HG02571 (cell line): ENCODE results near the gene HOXD11.

Experiments
- ATAC-seq: cut with Tn5 transposase; IDR thresholded peaks from one replicate; pipeline ENCODE4 v1.9.1; 2021; ENCODE audit warnings: mild to moderate bottlenecking, moderate library complexity; ENCODE audit not compliant: unreplicated experiment

Gene HOXD11

DNA sequence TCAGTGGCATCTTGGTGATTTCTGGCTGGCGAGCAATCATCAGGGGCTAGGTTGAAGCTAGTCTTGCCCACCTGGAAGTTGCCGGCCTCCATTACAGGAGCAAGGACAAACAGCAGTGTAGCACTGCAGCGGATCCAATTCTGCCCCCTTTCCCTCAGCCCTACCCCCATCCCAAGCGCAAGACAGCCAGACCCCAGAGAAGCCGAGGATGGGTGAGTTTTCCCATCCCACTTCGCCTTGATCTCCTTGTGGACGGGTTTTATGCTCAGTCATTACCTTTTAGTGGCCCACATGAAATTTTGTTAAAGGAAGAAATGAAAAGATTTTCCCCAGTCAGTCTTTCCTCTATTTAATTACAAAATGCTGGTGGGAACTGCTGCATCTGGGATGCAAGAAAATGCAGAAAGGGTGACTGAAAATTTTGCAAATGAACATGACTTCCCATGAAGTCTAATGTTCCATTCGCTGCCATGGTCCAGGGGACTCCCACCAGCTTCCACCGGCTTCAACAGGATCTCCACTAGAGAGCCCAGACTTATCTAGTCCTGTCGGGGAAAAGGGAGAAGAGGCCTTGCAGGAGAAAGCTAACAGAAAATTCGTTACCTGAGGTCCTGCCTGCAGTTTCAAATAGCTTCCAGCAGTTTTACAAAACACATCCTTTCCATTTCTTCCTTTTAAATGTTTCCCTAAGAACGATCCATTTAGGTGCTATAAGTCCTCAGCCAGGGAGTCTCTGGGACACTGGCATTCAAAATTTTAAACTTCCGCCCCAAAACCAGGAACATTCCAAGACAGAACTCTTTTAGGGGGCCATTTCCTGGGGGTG lies 13.5 kb downstream of the HOXD11 start:
- ATAC-seq, result no peak

DNA sequence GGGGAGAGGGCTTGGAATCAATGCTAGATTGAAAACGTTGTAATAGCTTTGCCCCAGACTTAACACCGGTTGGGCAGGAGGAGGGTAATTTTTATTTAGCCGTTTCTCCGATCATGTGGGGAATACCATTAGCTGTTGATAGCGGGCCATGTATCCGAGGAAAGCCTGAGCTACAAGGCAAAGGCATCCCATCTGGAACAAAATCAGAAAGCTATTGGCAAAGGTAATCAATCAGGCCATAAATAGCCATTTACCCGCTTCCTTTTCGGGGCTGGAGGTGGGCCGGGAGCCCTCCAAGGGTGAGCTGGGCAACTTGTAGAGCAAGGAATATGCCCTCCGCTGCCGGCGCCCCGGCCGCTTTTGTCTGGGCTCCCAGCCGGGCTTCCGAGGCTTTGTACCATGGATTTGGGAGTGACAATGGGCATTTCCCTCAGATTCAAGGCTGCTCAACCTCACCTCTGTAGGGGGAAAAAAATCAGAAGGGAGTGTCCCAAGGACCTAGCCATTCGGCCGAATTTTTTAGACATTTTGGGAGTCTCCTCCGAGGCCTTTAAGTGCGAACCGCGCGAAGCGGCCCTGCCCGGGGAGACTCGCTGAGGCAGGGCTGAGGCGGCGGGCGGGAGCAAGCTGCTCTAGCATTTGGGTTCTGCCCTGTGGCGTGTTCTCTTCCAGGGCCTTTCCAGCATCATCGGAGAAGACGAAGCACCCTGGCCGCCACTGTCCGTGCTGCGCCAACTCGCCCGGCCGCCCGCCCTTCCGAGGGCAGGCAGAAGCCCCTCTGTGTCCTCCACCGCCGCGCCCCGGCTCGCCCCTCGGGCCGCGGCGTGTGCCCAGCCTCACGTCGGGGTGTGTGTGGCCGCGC lies 14.3 kb downstream of the HOXD11 start:
- ATAC-seq, result no peak

DNA sequence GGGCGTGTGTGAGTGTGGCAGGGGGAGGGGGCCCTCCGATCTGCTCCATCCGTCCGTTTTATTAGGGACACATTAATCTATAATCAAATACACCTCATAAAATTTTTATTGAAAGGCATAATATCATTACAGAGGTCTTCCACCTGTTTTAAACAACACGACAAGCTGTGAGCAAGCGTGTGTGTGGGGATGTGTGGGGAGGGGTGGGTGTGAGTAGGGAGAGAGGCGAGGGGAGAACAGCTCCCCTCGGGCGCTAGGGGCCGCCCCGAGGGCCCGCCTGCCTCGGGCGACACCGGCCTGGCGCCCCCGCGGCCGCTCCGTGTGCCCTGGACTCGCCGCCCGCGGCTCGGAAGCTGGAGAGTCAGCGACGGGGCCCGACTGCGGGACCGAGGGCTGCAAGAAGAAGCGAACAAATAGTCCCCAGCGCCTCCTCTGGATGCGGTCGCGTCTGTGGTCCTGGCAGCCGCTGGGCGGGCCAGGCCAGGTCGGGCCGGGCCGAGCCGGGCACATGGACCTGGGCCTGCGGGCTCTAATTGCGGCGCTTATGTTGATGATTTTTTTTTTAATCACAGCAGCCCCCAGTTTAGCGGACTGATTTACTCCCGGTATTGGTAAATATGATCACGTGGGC lies 15.1 kb downstream of the HOXD11 start:
- ATAC-seq, result no peak

DNA sequence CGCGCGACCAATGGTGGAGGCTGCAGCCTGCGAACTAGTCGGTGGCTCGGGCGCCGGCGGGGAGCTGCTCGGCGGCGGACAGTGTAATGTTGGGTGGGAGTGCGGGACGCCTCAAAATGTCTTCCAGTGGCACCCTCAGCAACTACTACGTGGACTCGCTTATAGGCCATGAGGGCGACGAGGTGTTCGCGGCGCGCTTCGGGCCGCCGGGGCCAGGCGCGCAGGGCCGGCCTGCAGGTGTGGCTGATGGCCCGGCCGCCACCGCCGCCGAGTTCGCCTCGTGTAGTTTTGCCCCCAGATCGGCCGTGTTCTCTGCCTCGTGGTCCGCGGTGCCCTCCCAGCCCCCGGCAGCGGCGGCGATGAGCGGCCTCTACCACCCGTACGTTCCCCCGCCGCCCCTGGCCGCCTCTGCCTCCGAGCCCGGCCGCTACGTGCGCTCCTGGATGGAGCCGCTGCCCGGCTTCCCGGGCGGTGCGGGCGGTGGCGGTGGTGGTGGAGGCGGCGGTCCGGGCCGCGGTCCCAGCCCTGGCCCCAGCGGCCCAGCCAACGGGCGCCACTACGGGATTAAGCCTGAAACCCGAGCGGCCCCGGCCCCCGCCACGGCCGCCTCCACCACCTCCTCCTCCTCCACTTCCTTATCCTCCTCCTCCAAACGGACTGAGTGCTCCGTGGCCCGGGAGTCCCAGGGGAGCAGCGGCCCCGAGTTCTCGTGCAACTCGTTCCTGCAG lies 15.8 kb downstream of the HOXD11 start, which contains the start of gene HOXD9:
HOXD9 (plus strand) TSS at position 37 of the 728 bp plus-strand sequence; CDS start at position 87, 50 bp downstream.
- no peak for ATAC-seq

DNA sequence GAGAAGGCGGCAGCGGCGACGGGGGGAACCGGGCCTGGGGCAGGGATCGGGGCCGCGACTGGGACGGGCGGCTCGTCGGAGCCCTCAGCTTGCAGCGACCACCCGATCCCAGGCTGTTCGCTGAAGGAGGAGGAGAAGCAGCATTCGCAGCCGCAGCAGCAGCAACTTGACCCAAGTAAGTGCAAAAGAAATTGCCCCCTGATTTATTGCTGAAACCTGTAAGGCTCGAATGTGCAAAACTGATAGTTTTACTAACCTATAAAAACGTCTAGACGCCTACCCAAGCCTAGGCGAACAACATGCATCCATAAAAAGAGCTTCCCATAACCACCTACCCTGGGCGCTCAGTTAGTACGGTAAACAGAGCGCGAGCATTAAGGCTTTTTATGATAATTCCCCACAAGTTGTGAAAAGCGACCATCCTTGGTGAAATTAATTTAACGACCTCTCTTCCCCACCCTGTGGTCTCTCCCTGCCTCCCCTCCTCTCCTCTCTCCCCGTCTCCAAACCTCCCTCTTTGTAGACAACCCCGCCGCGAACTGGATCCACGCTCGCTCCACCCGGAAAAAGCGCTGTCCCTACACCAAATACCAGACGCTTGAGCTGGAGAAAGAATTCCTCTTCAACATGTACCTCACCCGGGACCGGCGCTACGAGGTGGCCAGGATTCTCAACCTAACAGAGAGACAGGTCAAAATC lies 16.5 kb downstream of the HOXD11 start:
- no peak for ATAC-seq

DNA sequence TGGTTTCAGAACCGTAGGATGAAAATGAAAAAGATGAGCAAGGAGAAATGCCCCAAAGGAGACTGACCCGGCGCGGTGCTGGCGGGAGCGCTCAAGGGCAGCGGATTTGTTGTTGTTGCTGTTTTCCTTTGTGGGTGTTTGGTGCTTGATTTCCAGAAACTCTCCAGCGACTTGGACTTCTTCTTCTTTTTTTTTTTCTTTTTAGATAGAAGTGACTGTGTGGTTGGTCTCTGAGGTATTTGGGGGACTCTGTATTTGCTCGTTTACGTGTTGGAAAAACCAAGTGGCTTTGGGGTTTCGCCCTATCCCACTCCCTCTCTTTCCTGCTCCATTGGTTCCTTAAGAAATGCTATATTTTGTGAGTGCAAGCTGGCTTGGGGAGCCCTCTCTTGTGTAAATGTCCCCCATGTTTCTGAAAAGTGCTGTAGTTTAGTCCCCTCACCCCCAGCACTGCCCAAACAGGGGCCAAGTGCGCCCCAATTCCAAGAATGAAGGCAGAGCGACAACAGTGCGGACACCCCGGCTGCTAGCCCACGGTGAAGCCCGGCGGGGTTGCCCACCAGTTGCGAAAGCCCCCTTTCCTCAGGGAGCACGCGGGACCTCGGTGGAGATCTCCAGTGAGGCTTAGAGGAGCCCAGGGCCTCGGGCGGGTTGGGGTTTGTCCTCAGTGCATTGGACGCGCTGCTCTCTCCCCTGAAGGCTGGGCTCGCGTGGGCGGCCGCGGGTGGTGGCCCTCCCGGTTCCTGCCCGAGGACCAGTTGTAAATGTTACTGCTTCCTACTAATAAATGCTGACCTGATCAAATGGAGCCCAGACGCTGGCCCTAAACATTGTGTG lies 17.2 kb downstream of the HOXD11 start:
- no peak for ATAC-seq

DNA sequence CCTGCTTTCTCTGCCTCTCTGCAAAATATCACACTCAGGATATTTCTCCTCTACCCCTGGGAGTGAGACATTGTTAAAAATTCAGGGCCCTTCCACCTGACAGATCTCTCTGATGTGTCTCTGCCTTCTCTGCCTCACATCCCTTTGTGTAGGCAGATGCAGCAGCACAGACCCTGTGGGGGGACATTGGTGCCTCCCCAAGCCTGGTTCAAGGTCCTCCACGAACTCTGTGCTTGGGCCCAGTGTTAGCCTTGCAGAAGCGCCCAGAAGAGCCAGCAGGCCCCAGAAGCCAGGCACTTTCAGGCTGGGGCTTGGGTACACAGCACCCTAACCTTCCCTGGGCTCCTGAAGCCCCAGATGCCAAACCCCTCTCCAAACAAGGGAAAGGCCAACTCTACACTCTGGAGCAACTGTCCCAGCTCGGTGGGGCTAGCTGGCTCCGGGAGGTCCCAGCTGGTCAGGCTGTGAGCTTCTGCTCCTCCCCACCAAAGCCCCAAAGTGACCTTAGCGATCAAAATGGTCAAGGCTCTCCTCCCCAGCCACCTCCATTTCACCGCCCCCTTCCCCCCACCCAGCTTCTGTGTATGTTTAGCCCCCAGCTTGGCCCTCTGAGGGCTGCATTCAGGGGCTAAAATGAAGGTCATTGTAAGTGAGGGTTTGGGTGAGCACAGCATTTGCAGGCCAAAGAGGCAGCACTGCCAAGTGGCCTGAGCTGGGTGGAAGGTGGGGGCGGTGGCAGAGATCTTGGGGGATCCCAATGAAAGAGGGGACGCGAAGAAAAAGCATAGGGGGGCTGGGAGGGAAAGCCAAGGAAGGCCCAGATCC lies 18.1 kb downstream of the HOXD11 start:
- no peak for ATAC-seq

DNA sequence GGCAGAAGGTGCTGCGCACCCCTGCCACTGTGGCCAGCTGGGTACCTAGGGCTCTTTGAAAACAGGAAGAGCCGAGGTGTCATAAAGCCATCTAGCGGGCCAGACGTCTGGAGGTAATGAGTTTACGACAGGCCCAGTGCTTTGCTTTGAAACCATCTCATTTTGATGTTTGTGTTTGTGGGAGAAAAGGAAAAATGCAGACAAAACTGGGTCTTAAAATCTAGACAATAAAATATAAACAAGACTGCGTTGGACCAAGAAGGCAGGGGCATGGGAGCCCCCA lies 18.6 kb downstream of the HOXD11 start:
- ATAC-seq, result no peak

DNA sequence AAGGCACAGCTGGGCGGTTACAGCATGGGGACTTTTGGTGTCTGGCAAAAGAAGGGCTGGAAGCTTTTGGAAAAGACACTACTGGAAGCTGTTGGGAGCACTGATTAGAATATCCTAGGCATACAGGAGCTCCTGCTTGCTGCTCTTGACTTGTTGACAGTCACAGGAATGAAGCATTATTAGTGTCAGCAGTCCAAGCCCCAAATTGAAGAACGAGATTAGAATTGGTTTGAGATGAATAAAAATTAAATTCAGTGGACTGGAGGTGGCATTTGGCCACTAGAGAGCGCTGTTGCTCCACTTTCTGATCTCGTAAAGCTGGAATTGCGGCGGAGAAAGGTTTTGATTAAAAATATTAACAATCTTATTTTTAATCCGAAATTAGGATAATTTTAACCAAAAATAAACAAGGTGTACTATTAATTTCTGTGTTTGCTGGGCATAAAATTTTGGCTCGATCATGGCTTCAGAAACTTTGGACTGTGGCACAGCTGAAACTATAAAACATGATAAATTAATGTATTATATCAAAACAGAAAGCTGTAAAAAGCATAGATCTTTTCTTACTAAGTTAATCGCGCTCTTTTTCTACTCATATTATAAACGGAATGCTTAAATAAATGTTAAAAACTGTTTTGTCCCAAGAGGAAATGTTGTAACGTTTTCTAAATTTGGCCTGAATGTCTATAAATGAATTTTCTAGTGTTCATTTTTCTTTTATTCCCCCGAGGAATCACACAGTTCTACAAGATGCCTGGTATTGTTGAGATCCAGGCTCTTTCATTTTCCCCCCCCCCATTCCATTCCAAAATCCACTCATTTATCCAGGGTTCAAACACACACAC lies 20.1 kb downstream of the HOXD11 start:
- ATAC-seq, result no peak

DNA sequence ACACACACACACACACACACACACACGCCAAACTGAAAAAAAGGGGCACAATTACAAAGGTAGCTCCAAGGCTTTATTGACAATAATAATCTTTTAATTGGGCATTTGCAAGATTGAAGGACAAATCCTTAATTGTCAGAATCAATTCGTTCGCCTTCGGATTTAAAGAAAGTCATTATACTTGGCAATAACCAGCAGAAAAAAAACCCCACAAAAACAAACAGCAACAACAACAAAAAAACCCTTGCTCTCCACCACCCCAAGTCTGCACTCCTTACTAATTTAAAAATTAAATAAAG lies 20.6 kb downstream of the HOXD11 start:
- no peak for ATAC-seq

DNA sequence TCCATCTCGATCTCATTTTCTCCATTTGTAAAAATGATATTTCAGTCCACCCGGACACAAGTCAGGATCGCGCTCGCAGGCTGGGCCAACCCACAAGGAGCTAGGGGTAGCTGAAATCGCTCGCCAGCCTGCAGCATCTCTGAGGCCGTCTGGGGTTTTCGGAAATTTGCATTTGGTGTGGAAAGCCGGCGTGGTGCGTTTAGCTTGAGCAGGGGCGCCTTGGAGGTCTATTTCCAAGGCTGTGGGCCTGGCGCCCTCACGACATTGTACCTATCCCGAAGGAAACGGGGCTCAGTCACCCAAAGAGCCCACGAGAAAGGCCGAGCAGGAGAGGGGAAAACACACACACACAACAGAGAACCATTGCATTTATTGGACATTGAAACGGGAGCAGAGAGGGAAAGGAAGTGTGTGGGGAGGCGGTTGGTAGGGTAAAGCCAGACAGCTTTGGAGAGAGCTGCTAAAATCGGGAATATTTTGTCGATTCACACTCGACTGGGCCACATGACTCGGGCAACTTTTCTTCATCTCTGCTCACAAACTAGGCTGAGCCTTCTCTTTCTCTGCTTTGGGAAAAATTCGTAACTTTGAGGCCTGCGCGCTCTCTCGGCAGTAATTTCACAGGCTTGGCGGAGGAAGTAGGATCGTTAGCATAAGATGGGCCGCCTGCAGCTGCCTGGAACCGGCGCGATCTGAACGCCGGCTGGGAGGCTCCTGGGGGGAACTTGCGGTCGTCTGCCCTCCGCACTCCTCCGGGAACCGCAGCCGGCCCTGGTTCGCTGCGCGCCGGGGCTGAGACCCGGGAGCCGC lies 21.3 kb downstream of the HOXD11 start:
- no peak for ATAC-seq

DNA sequence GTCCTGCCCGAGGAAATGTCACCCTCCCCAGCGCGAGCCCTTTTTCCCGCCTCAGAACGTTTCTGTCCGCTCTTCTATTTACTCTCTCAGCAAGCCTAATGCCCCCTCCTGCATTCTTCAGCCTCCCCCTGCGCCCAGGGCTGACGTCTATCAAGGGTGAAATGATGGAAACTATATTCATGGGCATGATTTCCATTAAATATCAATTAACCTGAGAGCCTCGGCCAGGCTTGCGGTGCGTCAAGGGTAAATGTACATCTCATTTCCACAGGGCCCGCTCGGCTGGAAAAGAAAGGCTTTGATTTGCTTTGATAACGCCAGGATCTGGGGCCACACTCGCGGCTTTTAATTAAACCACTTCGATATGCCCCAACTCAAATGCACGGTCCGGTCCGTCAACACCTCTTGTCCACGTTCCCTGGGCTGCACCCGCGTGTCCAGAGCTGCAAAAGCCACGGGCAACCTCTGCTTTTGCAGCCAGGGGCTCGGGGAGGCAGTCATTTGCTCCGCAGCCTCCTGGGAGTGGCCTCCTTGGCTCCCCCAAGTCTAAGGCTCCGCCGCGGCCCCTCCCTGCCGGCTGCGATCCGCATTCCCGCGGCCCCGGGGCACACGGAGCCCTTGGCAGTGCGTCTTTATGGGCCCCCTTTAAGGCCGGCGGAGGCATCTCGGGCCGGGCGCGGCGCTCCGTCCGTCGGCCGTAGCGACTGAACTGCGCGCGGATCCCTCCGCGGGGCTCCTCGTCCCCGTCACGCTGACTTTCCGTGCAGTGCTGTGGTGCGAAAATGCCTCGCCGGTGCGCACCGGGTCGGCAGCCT lies 22.1 kb downstream of the HOXD11 start, which contains the start of gene HOXD8:
HOXD8 (plus strand) TSS at position 724 of the 815 bp plus-strand sequence. CDS start 662 bp downstream, outside the sequence.
- no peak for ATAC-seq

DNA sequence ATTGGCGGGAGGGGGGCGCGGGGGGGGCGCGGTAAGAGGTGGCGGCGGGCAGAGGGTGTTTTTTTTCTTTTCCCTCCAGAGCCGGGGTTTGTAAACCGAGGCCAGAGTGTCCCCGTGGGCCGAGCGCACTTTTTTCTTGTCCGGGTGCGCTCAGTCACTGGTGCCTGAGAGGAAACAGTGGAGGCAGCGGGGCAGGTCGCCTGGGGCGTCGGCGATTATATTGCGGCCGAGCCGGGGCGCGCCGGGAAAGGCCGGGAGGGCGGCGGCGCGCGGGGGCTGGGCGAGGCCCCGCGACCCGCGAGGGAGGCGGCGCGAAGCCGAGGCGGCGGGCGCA lies 22.7 kb downstream of the HOXD11 start:
- no peak for ATAC-seq

DNA sequence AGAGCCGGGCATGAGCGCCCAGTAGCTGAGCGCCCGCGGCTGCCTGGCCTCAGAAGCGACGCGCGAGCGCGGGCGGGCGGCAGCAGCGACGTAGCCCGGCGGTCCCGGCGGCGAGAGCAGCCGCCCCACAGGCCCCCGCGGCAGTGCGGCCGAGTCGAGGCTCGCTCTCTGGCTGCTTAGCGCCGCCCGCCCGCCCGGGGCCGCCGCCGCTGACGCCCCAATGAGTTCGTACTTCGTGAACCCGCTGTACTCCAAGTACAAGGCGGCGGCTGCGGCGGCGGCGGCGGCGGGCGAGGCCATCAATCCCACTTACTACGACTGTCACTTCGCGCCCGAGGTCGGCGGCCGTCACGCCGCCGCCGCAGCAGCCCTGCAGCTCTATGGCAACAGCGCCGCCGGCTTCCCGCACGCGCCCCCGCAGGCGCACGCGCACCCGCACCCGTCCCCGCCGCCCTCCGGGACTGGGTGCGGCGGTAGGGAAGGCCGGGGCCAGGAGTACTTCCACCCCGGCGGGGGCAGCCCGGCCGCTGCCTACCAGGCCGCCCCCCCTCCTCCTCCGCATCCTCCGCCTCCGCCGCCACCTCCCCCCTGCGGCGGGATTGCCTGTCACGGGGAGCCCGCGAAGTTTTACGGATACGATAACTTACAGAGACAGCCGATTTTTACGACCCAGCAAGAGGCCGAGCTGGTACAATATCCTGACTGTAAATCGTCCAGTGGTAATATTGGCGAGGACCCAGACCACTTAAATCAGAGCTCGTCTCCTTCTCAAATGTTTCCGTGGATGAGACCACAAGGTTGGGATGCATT lies 23.3 kb downstream of the HOXD11 start:
- ATAC-seq, result no peak
